Mesendoderm (in vitro differentiated cells): Measurements from ENCODE around the gene DRAP1.
A peak's percentile ranks its signal among the peaks of the same experiment; 100 is the strongest.

Experiments used
- DNase-seq: peaks from one replicate; pipeline ENCODE4 v3.0.0; 2013
- H2AK5ac ChIP-seq: 2 replicates; pipeline ENCODE4 v1.6.1; 2013; ENCODE audit warnings: low read length, inconsistent platforms
- H2BK120ac ChIP-seq: 2 replicates; pipeline ENCODE4 v1.6.1; 2013; ENCODE audit warnings: low read depth, mild to moderate bottlenecking, low read length, moderate library complexity, mixed read lengths
- H2BK15ac ChIP-seq: replicated peaks from 2 replicates; pipeline ENCODE4 v1.6.1; 2013; ENCODE audit warnings: low read depth, mild to moderate bottlenecking, moderate library complexity
- H2BK5ac ChIP-seq: 2 replicates; pipeline ENCODE4 v1.6.1; 2013; ENCODE audit warnings: low read length, inconsistent platforms
- H3K18ac ChIP-seq: 2 replicates; pipeline ENCODE4 v1.6.1; 2013; ENCODE audit warnings: mild to moderate bottlenecking, low read length, mixed read lengths
- H3K23ac ChIP-seq: one replicate; pipeline ENCODE4 v1.6.1; 2013; ENCODE audit warnings: low read length
- H3K27ac ChIP-seq: 2 replicates; pipeline ENCODE4 v1.5.1; 2013; ENCODE audit warnings: low read depth, mild to moderate bottlenecking, inconsistent platforms, low read length, moderate library complexity
- H3K27me3 ChIP-seq: 2 replicates; pipeline ENCODE4 v1.6.1; 2013; ENCODE audit warnings: low read length, control low read depth, mild to moderate bottlenecking, inconsistent platforms; ENCODE audit not compliant: insufficient read depth, poor library complexity
- H3K36me3 ChIP-seq: 2 replicates; pipeline ENCODE4 v1.6.1; 2013; ENCODE audit warnings: low read length, inconsistent platforms; ENCODE audit not compliant: control insufficient read depth, insufficient read depth
- H3K4ac ChIP-seq: one replicate; pipeline ENCODE4 v1.6.1; 2013; ENCODE audit warnings: low read depth, mild to moderate bottlenecking, low read length, moderate library complexity
- H3K4me1 ChIP-seq: 2 replicates; pipeline ENCODE4 v1.6.1; 2013; ENCODE audit warnings: low read depth, low read length, inconsistent platforms; ENCODE audit not compliant: control insufficient read depth
- H3K4me2 ChIP-seq: 2 replicates; pipeline ENCODE4 v1.6.1; 2013; ENCODE audit warnings: low read length
- H3K4me3 ChIP-seq: 2 replicates; pipeline ENCODE4 v1.5.1; 2013; ENCODE audit warnings: mild to moderate bottlenecking, low read length
- H3K56ac ChIP-seq: one replicate; pipeline ENCODE4 v1.6.1; 2013; ENCODE audit warnings: low read length
- H3K79me1 ChIP-seq: 2 replicates; pipeline ENCODE4 v1.6.1; 2013; ENCODE audit warnings: low read length, inconsistent platforms
- H3K79me2 ChIP-seq: 2 replicates; pipeline ENCODE4 v1.6.1; 2013; ENCODE audit warnings: mild to moderate bottlenecking, low read length; ENCODE audit not compliant: control insufficient read depth, insufficient read depth
- H3K9ac ChIP-seq: 2 replicates; pipeline ENCODE4 v1.6.1; 2013; ENCODE audit warnings: low read length, inconsistent platforms
- H4K5ac ChIP-seq: one replicate; pipeline ENCODE4 v1.6.1; 2013; ENCODE audit warnings: low read length
- H4K8ac ChIP-seq: one replicate; pipeline ENCODE4 v1.6.1; 2013; ENCODE audit warnings: low read depth, mild to moderate bottlenecking, control low read depth, low read length, moderate library complexity
- WGBS: extraction: QIAGEN DNeasy Blood & Tissue Kit; methylation state at CpG from one replicate; pipeline ENCODE4 v1.1.7; 2013; ENCODE audit warnings: low lambda C conversion rate, missing lambda C conversion rate; ENCODE audit not compliant: insufficient coverage; ENCODE audit errors: extremely low coverage; 5-methylcytosine and 5-hydroxymethylcytosine counted together

Gene DRAP1

GRCh38 chr11:65900899-65901180 lies 18.4 kb upstream of the DRAP1 start:
- Histone ChIP-seq H3K56ac (no peak overlapping the region), H4K8ac (no peak overlapping the region), H3K4ac (no peak overlapping the region), H2BK5ac (no peak overlapping the region), H3K79me2 (no peaks in the 10 kb centered on the region), H2BK120ac (no peak overlapping the region), H2BK15ac (no peak overlapping the region), H3K36me3 (no peaks in the 10 kb centered on the region), H3K23ac (no peak overlapping the region), H2AK5ac (no peak overlapping the region), H4K5ac (no peak overlapping the region), H3K9ac (no peak overlapping the region), H3K79me1 (no peaks in the 10 kb centered on the region), H3K4me3 (no peak overlapping the region), H3K27me3 (peaks cover 7% of the 10 kb centered on the region), H3K27ac (no peak overlapping the region), H3K18ac (no peak overlapping the region), H3K4me2 (no peak overlapping the region), H3K4me1 (no peaks in the 10 kb centered on the region)
- WGBS: no CpG with 5 or more reads among the region's 11 CpGs
- no peak for DNase-seq

- no peak overlapping the region for H3K18ac ChIP-seq
- no peak overlapping the region for H4K5ac ChIP-seq
- WGBS: no CpG with 5 or more reads among the region's 5 CpGs
- no peak overlapping the region for H3K27ac ChIP-seq
- H3K56ac ChIP-seq: peak overlapping the region; percentile 34
- no peak overlapping the region for H3K4me3 ChIP-seq
- no peaks in the 10 kb centered on the region for H3K4me1 ChIP-seq
- no peaks in the 10 kb centered on the region for H3K79me2 ChIP-seq
- no peak overlapping the region for H3K23ac ChIP-seq
- no peak overlapping the region for H3K9ac ChIP-seq
- H3K4me2 ChIP-seq: no peak overlapping the region
- no peaks in the 10 kb centered on the region for H3K36me3 ChIP-seq
- H3K4ac ChIP-seq: no peak overlapping the region
- H3K79me1 ChIP-seq: no peaks in the 10 kb centered on the region
- H3K27me3 ChIP-seq: peaks cover 7% of the 10 kb centered on the region
- no peak overlapping the region for H2BK5ac ChIP-seq
- no peak overlapping the region for H2BK120ac ChIP-seq
- peak; percentile 96 for DNase-seq
- no peak overlapping the region for H4K8ac ChIP-seq
- no peak overlapping the region for H2AK5ac ChIP-seq
- no peak overlapping the region for H2BK15ac ChIP-seq
Observed at GRCh38 chr11:65903068-65903481, 16.2 kb upstream of the DRAP1 start.

- Histone ChIP-seq H3K79me2 (no peaks in the 10 kb centered on the region), H2AK5ac (no peak overlapping the region), H3K79me1 (no peaks in the 10 kb centered on the region), H3K56ac (no peak overlapping the region), H3K18ac (no peak overlapping the region), H3K9ac (no peak overlapping the region), H2BK120ac (no peak overlapping the region), H4K5ac (no peak overlapping the region), H4K8ac (no peak overlapping the region), H2BK5ac (no peak overlapping the region), H3K4me1 (no peaks in the 10 kb centered on the region), H3K27me3 (peaks cover 7% of the 10 kb centered on the region), H3K4ac (no peak overlapping the region), H2BK15ac (no peak overlapping the region), H3K4me2 (no peak overlapping the region), H3K27ac (no peak overlapping the region), H3K4me3 (no peak overlapping the region), H3K23ac (no peak overlapping the region), H3K36me3 (no peaks in the 10 kb centered on the region)
- no peak for DNase-seq
- no CpG with 5 or more reads among the region's 8 CpGs for WGBS
Observed at GRCh38 chr11:65903715-65904114, 15.5 kb upstream of the DRAP1 start.

GRCh38 chr11:65906602-65907001 lies 12.6 kb upstream of the DRAP1 start:
- Histone ChIP-seq H2BK5ac (no peak overlapping the region), H3K4ac (no peak overlapping the region), H3K27ac (no peak overlapping the region), H2AK5ac (no peak overlapping the region), H3K9ac (no peak overlapping the region), H2BK120ac (no peak overlapping the region), H3K36me3 (no peaks in the 10 kb centered on the region), H2BK15ac (no peak overlapping the region), H3K23ac (no peak overlapping the region), H3K4me2 (no peak overlapping the region), H3K56ac (no peak overlapping the region), H3K4me1 (peaks cover 1% of the 10 kb centered on the region), H3K4me3 (no peak overlapping the region), H3K79me1 (no peaks in the 10 kb centered on the region), H4K8ac (no peak overlapping the region), H3K79me2 (no peaks in the 10 kb centered on the region), H3K27me3 (no peaks in the 10 kb centered on the region), H3K18ac (no peak overlapping the region), H4K5ac (no peak overlapping the region)
- WGBS: no CpG with 5 or more reads among the region's 5 CpGs
- no peak for DNase-seq

- H3K27me3 ChIP-seq: no peaks in the 10 kb centered on the region
Observed at GRCh38 chr11:65907878-65908277, 11.3 kb upstream of the DRAP1 start.

GRCh38 chr11:65911682-65912568 lies 7.3 kb upstream of the DRAP1 start:
- H2AK5ac ChIP-seq: no peak overlapping the region
- no peak overlapping the region for H3K4ac ChIP-seq
- no peak overlapping the region for H2BK120ac ChIP-seq
- H3K9ac ChIP-seq: peak overlapping the region; percentile 45
- peak overlapping the region; percentile 85 for H3K56ac ChIP-seq
- H3K18ac ChIP-seq: no peak overlapping the region
- no peak overlapping the region for H4K5ac ChIP-seq
- peak; percentile 87 for DNase-seq
- H3K36me3 ChIP-seq: no peaks in the 10 kb centered on the region
- peaks cover 2% of the 10 kb centered on the region for H3K4me1 ChIP-seq
- no peak overlapping the region for H3K23ac ChIP-seq
- no peak overlapping the region for H3K4me2 ChIP-seq
- H3K79me1 ChIP-seq: no peaks in the 10 kb centered on the region
- no peaks in the 10 kb centered on the region for H3K79me2 ChIP-seq
- H3K4me3 ChIP-seq: no peak overlapping the region
- no CpG with 5 or more reads among the region's 14 CpGs for WGBS
- H3K27ac ChIP-seq: no peak overlapping the region
- H3K27me3 ChIP-seq: no peaks in the 10 kb centered on the region
- H2BK15ac ChIP-seq: no peak overlapping the region
- H4K8ac ChIP-seq: no peak overlapping the region
- H2BK5ac ChIP-seq: no peak overlapping the region

More at GRCh38 chr11:65907878-65908277, 11.3 kb upstream of the DRAP1 start:
- Histone ChIP-seq H2BK5ac (no peak overlapping the region), H4K8ac (no peak overlapping the region), H3K79me2 (no peaks in the 10 kb centered on the region), H2BK120ac (no peak overlapping the region), H3K4me1 (peaks cover 2% of the 10 kb centered on the region), H3K36me3 (no peaks in the 10 kb centered on the region), H3K23ac (no peak overlapping the region), H3K56ac (no peak overlapping the region), H3K27ac (no peak overlapping the region), H3K18ac (no peak overlapping the region), H3K9ac (no peak overlapping the region), H2BK15ac (no peak overlapping the region), H3K4me2 (no peak overlapping the region), H2AK5ac (no peak overlapping the region), H4K5ac (no peak overlapping the region), H3K4ac (no peak overlapping the region), H3K79me1 (no peaks in the 10 kb centered on the region), H3K4me3 (no peak overlapping the region)
- WGBS: no CpG with 5 or more reads among the region's 6 CpGs
- no peak for DNase-seq
